Activated CD8-positive, alpha-beta T cell treated with anti-CD3 and anti-CD28 coated beads for 36 hours (primary cell): ENCODE data around the gene JMJD7. TPM values are rescaled to one million over a fixed set of nuclear protein-coding genes. Genes with fewer than 3 reads are reported as not detected.

Experiments used
- ATAC-seq: fragments of 200-7000 bp; cut with Tn5 transposase; one replicate; pipeline ENCODE4 v1.10.0; 2021; ENCODE audit warnings: mild to moderate bottlenecking, moderate library complexity
- CTCF ChIA-PET: fragments of 350-600 bp; sonication (Branson Sonifier 250); formaldehyde crosslinking; loops from one replicate; lab custom pipeline; 2021; ENCODE audit warnings: antibody characterized with exemption; lab: Charles Lee
- POLR2A ChIA-PET: fragments of 350-600 bp; sonication (Branson Sonifier 250); formaldehyde crosslinking; loops from one replicate; lab custom pipeline; 2021; ENCODE audit warnings: antibody characterized with exemption; lab: Charles Lee
- DNase-seq: peaks from one replicate; pipeline ENCODE4 v3.0.0-alpha.2; 2020
- H3K27ac Mint-ChIP-seq: one replicate; pipeline ENCODE4 v1.8.0; 2021; ENCODE audit warnings: mild to moderate bottlenecking, mixed read lengths
- H3K27me3 Mint-ChIP-seq: one replicate; pipeline ENCODE4 v1.8.0; 2021; ENCODE audit warnings: mixed read lengths
- H3K36me3 Mint-ChIP-seq: one replicate; pipeline ENCODE4 v1.8.0; 2021; ENCODE audit warnings: low read depth, mixed read lengths
- H3K4me1 Mint-ChIP-seq: one replicate; pipeline ENCODE4 v1.8.0; 2021; ENCODE audit warnings: low read depth, mixed read lengths
- H3K4me3 Mint-ChIP-seq: one replicate; pipeline ENCODE4 v1.8.0; 2021; ENCODE audit warnings: mild to moderate bottlenecking, moderate library complexity, mixed read lengths
- H3K9me3 Mint-ChIP-seq: one replicate; pipeline ENCODE4 v1.8.0; 2021; ENCODE audit warnings: mixed read lengths
- CTCF ChIP-seq: fragments of 200-600 bp; IDR thresholded peaks from one replicate; pipeline ENCODE4 v1.8.0; 2022; ENCODE audit warnings: antibody characterized with exemption, mild to moderate bottlenecking
- intact Hi-C: fragments of 100-400 bp; cut with micrococcal nuclease; formaldehyde crosslinking; loops from one replicate; pipeline ENCODE4 v1.10.0; 2022
- total RNA-seq, 2 experiments: library from RNA; stranded (reverse); gene quantifications; one replicate each; pipeline ENCODE4 v1.2.3, GENCODE V29; 2021

JMJD7 gene
- total RNA-seq, 2 experiments from 2014 or later, result 8.2 to 13.2 TPM

GRCh38 chr15:41801850-41802455 is 25.9 kb upstream of the JMJD7 start:
- CTCF ChIA-PET, result interaction anchor here (0.7 to 15.8 kb wide), 3 partner anchors 10 to 294 kb away, joined by 3 to 337 read pairs (median 10); partner anchors contain the start of gene MAPKBP1
- DNase-seq (no peak), ATAC-seq (no peak)
- no peak overlapping the region for H3K4me3 Mint-ChIP-seq
- peaks cover 7% of the 10 kb centered on the region for H3K36me3 Mint-ChIP-seq
- intact Hi-C loops, result no loop called here
- H3K27me3 Mint-ChIP-seq, result no peaks in the 10 kb centered on the region
- no peaks in the 10 kb centered on the region for H3K9me3 Mint-ChIP-seq
- no peak overlapping the region for H3K27ac Mint-ChIP-seq
- H3K4me1 Mint-ChIP-seq, result peaks cover 30% of the 10 kb centered on the region
- POLR2A ChIA-PET, result interaction anchor here (0.9 to 2.2 kb wide), 2 partner anchors 23 to 28 kb away, joined by 3 to 7 read pairs; partner anchors contain the start of gene MAPKBP1
- no peak for TF ChIP-seq CTCF

GRCh38 chr15:41804361-41804760 is 23.5 kb upstream of the JMJD7 start:
- ATAC-seq, result peak; percentile 13
- intact Hi-C loops, result no loop called here
- POLR2A ChIA-PET, result no interaction called here
- Mint-ChIP-seq H3K36me3 (peaks cover 7% of the 10 kb centered on the region), H3K4me3 (no peak overlapping the region), H3K4me1 (peaks cover 15% of the 10 kb centered on the region), H3K27me3 (no peaks in the 10 kb centered on the region), H3K27ac (no peak overlapping the region), H3K9me3 (no peaks in the 10 kb centered on the region)
- CTCF ChIA-PET, result interaction anchor here (15.8 kb wide), 1 partner anchor 29 kb away, joined by 337 read pairs; the partner anchor contains the start of gene MAPKBP1
- no peak for DNase-seq
- no peak for TF ChIP-seq CTCF

- DNase-seq, result no peak
- ChIA-PET CTCF (interaction anchor here (15.8 kb wide), 1 partner anchor 29 kb away, joined by 337 read pairs; the partner anchor contains the start of gene MAPKBP1), POLR2A (no interaction called here)
- Mint-ChIP-seq H3K9me3 (no peaks in the 10 kb centered on the region), H3K4me3 (no peak overlapping the region), H3K27me3 (no peaks in the 10 kb centered on the region), H3K36me3 (peaks cover 7% of the 10 kb centered on the region), H3K27ac (peak overlapping the region; percentile 65), H3K4me1 (peaks cover 16% of the 10 kb centered on the region)
- intact Hi-C loops, result no loop called here
- ATAC-seq, result no peak
- TF ChIP-seq CTCF, result no peak
These were observed 22.8 kb upstream of the JMJD7 start for GRCh38 chr15:41804916-41805666.

GRCh38 chr15:41805711-41806110 is 22.2 kb upstream of the JMJD7 start:
- CTCF ChIA-PET, result interaction anchor here (15.8 kb wide), 1 partner anchor 30 kb away, joined by 337 read pairs; the partner anchor contains the start of gene MAPKBP1
- POLR2A ChIA-PET, result no interaction called here

More at GRCh38 chr15:41805711-41806110, 22.2 kb upstream of the JMJD7 start:
- Mint-ChIP-seq H3K4me1 (peaks cover 18% of the 10 kb centered on the region), H3K9me3 (no peaks in the 10 kb centered on the region), H3K27ac (peak overlapping the region; percentile 15), H3K27me3 (no peaks in the 10 kb centered on the region), H3K36me3 (peaks cover 5% of the 10 kb centered on the region), H3K4me3 (no peak overlapping the region)
- ATAC-seq (no peak), DNase-seq (no peak)
- no peak for TF ChIP-seq CTCF
- intact Hi-C loops, result no loop called here
